ENCODE data around the gene LCN12. TPM values are rescaled to one million over a fixed set of nuclear protein-coding genes. Genes with fewer than 3 reads are reported as not detected.

LCN12 gene
- total RNA-seq, 1 donor from 2014 or later = not detected

- Histone ChIP-seq H3K4me3 (no peak overlapping the region), H3K27ac (no peak overlapping the region), H3K36me3 (peaks cover 0 to 25% of the 10 kb centered on the region in 2 donors), H3K4me1 (no peaks in the 10 kb centered on the region), H3K9me3 (no peaks in the 10 kb centered on the region), H3K27me3 (no peaks in the 10 kb centered on the region)
- TF ChIP-seq CTCF (IDR thresholded peaks at IDR 0.05) = no peak
- no peak for DNase-seq (ENCODE audit: extremely low spot score in 2 of 2)
- intact Hi-C loops (cut with DNase I) = no loop called here
Observed at GRCh38 chr9:136910197-136910900, 41.7 kb upstream of the LCN12 start.

GRCh38 chr9:136910901-136911245 lies 41.2 kb upstream of the LCN12 start:
- intact Hi-C loops (cut with DNase I) = no loop called here
- DNase-seq (ENCODE audit: extremely low spot score in 2 of 2) = no peak
- Histone ChIP-seq H3K27ac (no peak overlapping the region), H3K36me3 (peaks cover 0 to 25% of the 10 kb centered on the region in 2 donors), H3K4me1 (no peaks in the 10 kb centered on the region), H3K4me3 (no peak overlapping the region), H3K27me3 (no peaks in the 10 kb centered on the region), H3K9me3 (no peaks in the 10 kb centered on the region)
- TF ChIP-seq POLR2A (IDR thresholded peaks at IDR 0.05) (no peak), POLR2AphosphoS5 (IDR thresholded peaks at IDR 0.05; ENCODE audit: insufficient read depth in 1 of 2, low read depth in 1 of 2) (no peak), CTCF (IDR thresholded peaks at IDR 0.05) (no peak)

GRCh38 chr9:136913701-136914438 lies 38.2 kb upstream of the LCN12 start:
- Histone ChIP-seq H3K4me3 (no peak overlapping the region), H3K4me1 (no peaks in the 10 kb centered on the region), H3K9me3 (no peaks in the 10 kb centered on the region), H3K36me3 (peaks cover 0 to 26% of the 10 kb centered on the region in 2 donors), H3K27me3 (no peaks in the 10 kb centered on the region), H3K27ac (no peak overlapping the region)
- DNase-seq (ENCODE audit: extremely low spot score in 2 of 2) = no peak
- intact Hi-C loops (cut with DNase I) = no loop called here
- TF ChIP-seq POLR2A (IDR thresholded peaks at IDR 0.05) (no peak), POLR2AphosphoS5 (IDR thresholded peaks at IDR 0.05; ENCODE audit: insufficient read depth in 1 of 2, low read depth in 1 of 2) (no peak), CTCF (IDR thresholded peaks at IDR 0.05) (no peak)

GRCh38 chr9:136915632-136916329 lies 36.3 kb upstream of the LCN12 start:
- Histone ChIP-seq H3K27me3 (no peaks in the 10 kb centered on the region), H3K36me3 (peaks cover 0 to 29% of the 10 kb centered on the region in 2 donors), H3K4me3 (no peak overlapping the region), H3K9me3 (no peaks in the 10 kb centered on the region), H3K27ac (no peak overlapping the region), H3K4me1 (no peaks in the 10 kb centered on the region)
- no peak for DNase-seq (ENCODE audit: extremely low spot score in 2 of 2)
- intact Hi-C loops (cut with DNase I) = no loop called here
- TF ChIP-seq CTCF (IDR thresholded peaks at IDR 0.05) (no peak), POLR2AphosphoS5 (IDR thresholded peaks at IDR 0.05; ENCODE audit: insufficient read depth in 1 of 2, low read depth in 1 of 2) (no peak), POLR2A (IDR thresholded peaks at IDR 0.05) (no peak)

Measured in vagina (tissue), 2 donors.